ENCODE data around the gene DSPP.

Gene DSPP

DNA sequence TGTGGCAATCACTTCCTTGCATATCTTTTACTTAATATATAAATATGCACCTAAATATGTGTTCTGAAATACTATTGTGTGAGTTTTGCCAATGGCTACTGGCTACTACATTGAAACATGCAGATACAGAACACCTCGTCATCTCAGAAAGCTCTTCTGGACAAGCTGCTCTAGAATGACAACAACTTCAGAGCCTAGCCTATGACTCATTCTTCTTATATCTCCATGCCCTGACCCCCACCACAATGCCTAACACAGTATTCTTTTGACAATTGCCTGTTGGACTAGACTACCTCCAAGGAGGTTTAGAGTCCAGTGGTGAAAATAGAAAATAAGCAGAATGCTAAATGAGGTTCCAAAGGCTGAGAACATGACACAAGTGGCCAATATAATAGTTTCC is 24.1 kb downstream of the DSPP start:
- no peak for DNase-seq

GRCh38 chr4:87633243-87633642 is 24.9 kb downstream of the DSPP start:
- DNase-seq, result peak; percentile 3 to 75

DNA sequence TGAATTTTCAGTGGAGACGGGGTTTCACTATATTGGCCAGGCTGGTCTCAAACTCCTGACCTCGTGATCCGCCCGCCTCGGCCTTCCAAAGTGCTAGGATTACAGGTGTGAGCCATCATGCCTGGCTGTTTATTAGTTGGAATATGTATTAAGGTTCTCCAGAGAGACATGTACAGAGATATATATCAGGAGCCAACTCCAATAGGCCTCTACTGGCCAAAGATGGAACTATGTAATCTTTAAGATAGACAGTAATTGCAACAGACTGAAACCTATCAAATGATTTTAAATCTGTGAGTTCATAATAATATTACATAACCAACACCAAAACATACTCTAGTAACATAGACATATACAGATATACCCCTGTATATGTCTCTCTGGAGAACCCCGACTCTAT is 36.0 kb downstream of the DSPP start:
- no peak for DNase-seq

GRCh38 chr4:87649980-87650379 is 41.7 kb downstream of the DSPP start, which contains the start of gene DMP1:
DMP1 (plus strand) TSS chr4:87650280; CDS start chr4:87656493, 6,213 bp downstream.
- DNase-seq, result no peak

DNA sequence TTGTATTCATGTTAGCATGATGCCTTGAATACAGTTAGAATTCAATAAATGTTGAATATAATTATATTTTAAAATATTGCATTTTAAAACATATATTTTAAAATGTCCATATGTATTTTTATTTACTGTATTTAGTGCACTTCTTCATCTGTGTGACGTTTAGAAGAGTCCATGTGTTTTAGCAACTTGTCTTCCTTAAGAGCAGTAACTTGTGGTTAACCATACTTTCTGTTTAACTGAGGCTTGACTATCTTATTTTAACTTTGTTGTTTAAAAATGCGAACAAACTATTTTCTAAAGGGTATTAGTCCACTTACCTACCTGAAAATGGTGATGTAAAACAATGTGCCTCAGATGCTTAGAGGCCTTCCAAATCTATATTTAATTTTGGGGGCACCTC is 42.6 kb downstream of the DSPP start:
- no peak for DNase-seq

GRCh38 chr4:87651941-87652340 is 43.6 kb downstream of the DSPP start:
- no peak for DNase-seq

DNA sequence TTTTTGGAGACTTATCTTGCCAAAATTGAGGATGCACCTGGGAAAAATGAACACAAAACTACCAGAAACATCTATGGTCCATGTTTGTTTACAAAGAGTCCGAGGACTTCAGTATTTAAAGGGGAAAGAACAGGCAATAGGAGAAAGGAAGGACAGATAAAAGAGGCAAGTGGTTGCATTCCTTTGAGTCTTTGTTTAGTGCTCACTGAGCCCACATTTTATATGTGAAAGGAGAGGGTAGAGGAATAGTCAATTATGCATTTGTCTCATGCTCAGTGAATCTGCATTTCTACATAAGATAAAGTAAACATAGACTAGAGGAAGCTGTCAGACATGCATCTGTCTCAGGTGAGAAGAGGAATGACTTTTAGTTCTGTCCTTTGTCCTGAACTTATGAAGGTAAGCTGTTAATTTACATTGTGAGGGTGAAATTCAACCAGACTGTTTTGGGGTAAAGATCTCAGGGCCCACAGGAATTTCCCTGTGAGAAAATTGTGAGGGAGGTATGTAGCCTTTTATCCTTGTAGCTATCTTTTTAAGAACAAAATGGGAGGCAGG is 46.2 kb downstream of the DSPP start:
- DNase-seq, result no peak

DNA sequence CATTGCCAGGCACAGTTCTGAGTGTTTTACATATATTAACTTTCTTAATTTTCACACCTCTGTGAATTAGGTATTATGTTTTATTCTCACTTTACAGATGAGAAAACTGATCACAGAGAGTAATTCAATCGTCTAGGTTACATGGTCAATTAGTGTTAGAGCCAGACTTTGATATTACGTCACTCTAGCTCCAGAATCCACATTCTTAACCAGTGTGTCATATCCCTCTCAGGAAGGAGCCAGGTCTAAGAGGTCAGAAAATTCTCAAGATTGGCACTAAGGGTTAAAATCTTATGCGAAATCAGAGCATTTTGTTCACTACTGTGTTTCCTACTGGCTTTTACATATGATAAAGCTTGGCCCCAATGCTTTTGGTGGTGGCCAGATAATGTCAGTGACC is 49.2 kb downstream of the DSPP start:
- DNase-seq, result no peak

GRCh38 chr4:87659247-87659931 is 51.1 kb downstream of the DSPP start:
- DNase-seq, result no peak

DNA sequence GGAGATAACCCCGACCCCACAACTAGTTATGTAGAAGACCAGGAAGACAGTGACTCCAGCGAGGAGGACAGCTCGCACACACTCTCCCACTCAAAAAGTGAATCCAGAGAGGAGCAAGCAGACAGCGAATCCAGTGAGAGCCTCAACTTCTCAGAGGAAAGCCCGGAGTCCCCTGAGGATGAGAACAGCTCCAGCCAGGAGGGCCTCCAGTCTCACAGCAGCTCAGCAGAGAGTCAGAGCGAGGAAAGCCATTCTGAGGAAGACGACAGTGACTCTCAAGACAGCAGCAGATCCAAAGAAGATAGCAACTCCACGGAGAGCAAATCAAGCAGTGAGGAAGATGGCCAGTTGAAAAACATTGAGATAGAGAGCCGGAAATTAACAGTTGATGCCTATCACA is 54.5 kb downstream of the DSPP start:
- no peak for DNase-seq

Data from NCI-H524 (cell line).